ENCODE results near the gene BEX4. TPM values are rescaled to one million over a fixed set of nuclear protein-coding genes. Genes with fewer than 3 reads are reported as not detected.

BEX4 gene
- total and polyA plus RNA-seq, 2 experiments from 2014 or later, result 39.3 to 135 TPM

- no peak for TF ChIP-seq ZNF462 (CRISPR knock-in tag; IDR thresholded peaks at IDR 0.05)
These were observed 43.4 kb downstream of the BEX4 start (continued) for GRCh38 chrX:103258275-103258674.

Other genes starting within 250 kb of the BEX4 start
- 52.9 and 74.7 TPM in 2 replicates for gene BEX1, start 150.9 kb upstream of the BEX4 start, total RNA-seq (2014; rRNA removed; shearing (Covaris generic))
- 142 and 157 TPM in 2 replicates for gene BEX1, start 150.9 kb upstream of the BEX4 start, polyA plus RNA-seq (2016; fragmentation: Nextera tagmentation; extraction: Ambion mirVana)
- gene NXF3, start 122.0 kb upstream of the BEX4 start, total RNA-seq (2014; rRNA removed; shearing (Covaris generic)), result not detected in 2 replicates
- not detected in 2 replicates for gene NXF3, start 122.0 kb upstream of the BEX4 start, polyA plus RNA-seq (2016; fragmentation: Nextera tagmentation; extraction: Ambion mirVana)
- gene TCEAL8, start 40.0 kb downstream of the BEX4 start, total RNA-seq (2014; rRNA removed; shearing (Covaris generic)), result 105 and 135 TPM in 2 replicates
- 164 and 168 TPM in 2 replicates for gene TCEAL8, start 40.0 kb downstream of the BEX4 start, polyA plus RNA-seq (2016; fragmentation: Nextera tagmentation; extraction: Ambion mirVana)
- gene TCEAL5, start 61.6 kb downstream of the BEX4 start, total RNA-seq (2014; rRNA removed; shearing (Covaris generic)), result 1.8 and 2.0 TPM in 2 replicates
- gene TCEAL5, start 61.6 kb downstream of the BEX4 start, polyA plus RNA-seq (2016; fragmentation: Nextera tagmentation; extraction: Ambion mirVana), result 20.8 and 22.4 TPM in 2 replicates
- gene BEX2, start 95.9 kb downstream of the BEX4 start, total RNA-seq (2014; rRNA removed; shearing (Covaris generic)), result 37.5 and 49.8 TPM in 2 replicates
- 87.9 and 99.5 TPM in 2 replicates for gene BEX2, start 95.9 kb downstream of the BEX4 start, polyA plus RNA-seq (2016; fragmentation: Nextera tagmentation; extraction: Ambion mirVana)
- gene TCEAL7, start 115.1 kb downstream of the BEX4 start, total RNA-seq (2014; rRNA removed; shearing (Covaris generic)), result 7.3 and 16.5 TPM in 2 replicates
- gene TCEAL7, start 115.1 kb downstream of the BEX4 start, polyA plus RNA-seq (2016; fragmentation: Nextera tagmentation; extraction: Ambion mirVana), result 17.2 and 20.2 TPM in 2 replicates
- 31.6 and 37.1 TPM in 2 replicates for gene TCEAL9, start 141.4 kb downstream of the BEX4 start, total RNA-seq (2014; rRNA removed; shearing (Covaris generic))
- gene TCEAL9, start 141.4 kb downstream of the BEX4 start, polyA plus RNA-seq (2016; fragmentation: Nextera tagmentation; extraction: Ambion mirVana), result 174 and 184 TPM in 2 replicates
- 427 and 472 TPM in 2 replicates for gene BEX3, start 161.4 kb downstream of the BEX4 start, total RNA-seq (2014; rRNA removed; shearing (Covaris generic))
- gene BEX3, start 161.4 kb downstream of the BEX4 start, polyA plus RNA-seq (2016; fragmentation: Nextera tagmentation; extraction: Ambion mirVana), result 682 and 714 TPM in 2 replicates

All from GM23338 (cell line).